ENCODE results near the gene PITPNC1.

PITPNC1 gene

GRCh38 chr17:67520916-67521774 is 144.1 kb downstream of the PITPNC1 start:
- in situ Hi-C loops (cut with MboI; ENCODE audit: low pct_unique_long_range_greater_than_20kb, low sequenced_read_pairs, unreplicated experiment): no loop called here
- no peak for DNase-seq (ENCODE audit: low spot score)
- TF ChIP-seq CTCF (IDR thresholded peaks at IDR 0.05; ENCODE audit: extremely low read depth, insufficient read depth, missing control alignments): no peak

DNA sequence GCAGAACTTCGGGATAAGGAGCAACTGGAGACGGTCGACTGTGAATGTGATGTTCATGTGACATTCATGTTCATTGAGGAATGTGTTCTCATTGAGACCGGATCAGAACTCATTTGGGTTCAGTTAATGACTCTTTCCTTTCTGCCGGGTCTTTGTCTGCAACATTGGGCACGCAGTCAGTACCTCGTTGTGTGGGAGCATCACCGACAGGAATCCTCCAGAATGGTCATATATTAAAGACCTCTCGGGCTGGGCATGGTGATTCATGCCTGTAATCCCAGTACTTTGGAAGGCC is 144.6 kb downstream of the PITPNC1 start:
- no peak for TF ChIP-seq CTCF (IDR thresholded peaks at IDR 0.05; ENCODE audit: extremely low read depth, insufficient read depth, missing control alignments)
- no peak for DNase-seq (ENCODE audit: low spot score)
- in situ Hi-C loops (cut with MboI; ENCODE audit: low pct_unique_long_range_greater_than_20kb, low sequenced_read_pairs, unreplicated experiment): no loop called here

- TF ChIP-seq CTCF (IDR thresholded peaks at IDR 0.05; ENCODE audit: extremely low read depth, insufficient read depth, missing control alignments): no peak
- DNase-seq (ENCODE audit: low spot score): no peak
- in situ Hi-C loops (cut with MboI; ENCODE audit: low pct_unique_long_range_greater_than_20kb, low sequenced_read_pairs, unreplicated experiment): no loop called here
Observed at GRCh38 chr17:67523101-67523500, 146.0 kb downstream of the PITPNC1 start.

- in situ Hi-C loops (cut with MboI; ENCODE audit: low pct_unique_long_range_greater_than_20kb, low sequenced_read_pairs, unreplicated experiment): no loop called here
- TF ChIP-seq CTCF (IDR thresholded peaks at IDR 0.05; ENCODE audit: extremely low read depth, insufficient read depth, missing control alignments): no peak
- DNase-seq (ENCODE audit: low spot score): no peak
Observed at GRCh38 chr17:67525239-67526135, 148.4 kb downstream of the PITPNC1 start.

- in situ Hi-C loops (cut with MboI; ENCODE audit: low pct_unique_long_range_greater_than_20kb, low sequenced_read_pairs, unreplicated experiment): no loop called here
- no peak for DNase-seq (ENCODE audit: low spot score)
- TF ChIP-seq CTCF (IDR thresholded peaks at IDR 0.05; ENCODE audit: extremely low read depth, insufficient read depth, missing control alignments): no peak
Observed at GRCh38 chr17:67526700-67527099, 149.6 kb downstream of the PITPNC1 start.

DNA sequence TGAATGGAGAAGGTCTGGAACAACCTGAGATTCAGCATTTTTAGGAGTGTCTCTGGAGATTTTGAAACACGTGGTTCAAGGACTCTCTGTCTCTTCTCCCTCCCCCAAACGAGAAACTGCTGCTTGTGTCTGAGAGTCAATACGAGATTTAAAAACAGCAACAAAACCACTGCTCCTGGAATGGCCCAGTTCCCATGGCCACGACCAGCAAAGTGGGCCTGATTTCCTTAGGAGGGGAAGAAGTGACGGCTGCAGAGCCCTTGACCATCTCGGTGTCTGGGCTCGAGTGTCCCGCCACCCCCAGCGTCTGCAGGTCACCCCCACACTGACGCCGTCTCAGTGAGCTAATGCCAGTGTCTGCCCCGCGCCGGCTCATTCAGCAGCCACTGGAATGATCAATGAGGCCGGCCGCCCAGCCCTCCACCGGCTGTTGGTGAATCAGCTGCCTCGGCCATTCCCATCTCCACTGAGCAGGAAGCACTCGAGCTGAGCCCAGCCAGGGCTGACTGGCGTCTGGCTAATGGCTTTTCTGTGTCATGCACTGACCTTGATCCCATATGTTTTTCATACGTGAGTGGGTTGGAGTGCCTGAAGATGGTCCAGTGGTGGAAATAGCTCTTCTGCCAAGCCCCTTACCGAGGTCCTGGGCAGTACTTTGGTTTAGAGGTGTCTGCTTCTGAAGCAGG is 151.8 kb downstream of the PITPNC1 start:
- no peak for DNase-seq (ENCODE audit: low spot score)
- in situ Hi-C loops (cut with MboI; ENCODE audit: low pct_unique_long_range_greater_than_20kb, low sequenced_read_pairs, unreplicated experiment): no loop called here
- TF ChIP-seq CTCF (IDR thresholded peaks at IDR 0.05; ENCODE audit: extremely low read depth, insufficient read depth, missing control alignments): no peak
